Prostate gland (tissue), 2 donors: ENCODE data around the gene SLITRK1. TPM values are rescaled to one million over a fixed set of nuclear protein-coding genes. Genes with fewer than 3 reads are reported as not detected.

Source experiments
- DNase-seq: peaks from one replicate; pipeline ENCODE4 v3.0.0-alpha.2; 2019; ENCODE audit warnings: low spot score
- H3K27ac ChIP-seq, 2 donors: fragments of 200-600 bp; sonication (generic); 2 replicates each; pipeline ENCODE4 v1.5.1; 2017 to 2019
- H3K27me3 ChIP-seq: fragments of 200-600 bp; sonication (generic); replicated peaks from 2 replicates; pipeline ENCODE4 v1.5.1; 2019; ENCODE audit not compliant: insufficient read depth
- H3K36me3 ChIP-seq, 2 donors: fragments of 200-600 bp; sonication (generic); 1 replicate in 1 of 2; 2 replicates in 1 of 2; pipeline versions ENCODE4 v1.5.1 to v1.8.1; 2017 to 2019
- H3K4me1 ChIP-seq: fragments of 200-600 bp; sonication (generic); replicated peaks from 2 replicates; pipeline ENCODE4 v1.5.1; 2019
- H3K4me3 ChIP-seq, 2 donors: fragments of 200-600 bp; sonication (generic); 2 replicates each; pipeline ENCODE4 v1.5.1; 2017 to 2019
- H3K9me3 ChIP-seq: fragments of 200-600 bp; sonication (generic); 2 replicates; pipeline ENCODE4 v1.5.1; 2017
- POLR2A ChIP-seq: fragments of 450-650 bp; IDR thresholded peaks from one replicate; pipeline ENCODE4 v1.6.1; 2016; ENCODE audit warnings: antibody characterized with exemption, mild to moderate bottlenecking
- POLR2AphosphoS5 ChIP-seq: sonication (generic); formaldehyde crosslinking; IDR thresholded peaks from one replicate; pipeline ENCODE4 v1.6.1; 2017; ENCODE audit warnings: antibody characterized with exemption
- WGBS: methylation state at CpG from one replicate; pipeline ENCODE4 v1.1.5; 2018; 5-methylcytosine and 5-hydroxymethylcytosine counted together
- intact Hi-C: fragments of 100-400 bp; cut with DNase I; formaldehyde crosslinking; loops from one replicate; pipeline ENCODE4 v1.14.2; 2022
- total RNA-seq, 2 donors: library from RNA; depleted of rRNA; stranded (reverse); fragments of >200 nt; gene quantifications; one replicate each; pipeline ENCODE4 v1.1.0, GENCODE V29; 2016
- TF ChIP-seq, protein P1 (sequence below), 4 experiments: fragments of 200-600 bp in 2 of 4; fragments of 450-650 bp in 2 of 4; sonication (generic) in 2 of 4; IDR thresholded peaks; 1 replicate in 3 of 4; 2 replicates in 1 of 4; pipeline ENCODE4 v1.5.1; 2016 to 2019; ENCODE audit warnings: antibody characterized with exemption in 4 of 4, mild to moderate bottlenecking in 2 of 4, moderate library complexity in 2 of 4

The SLITRK1 gene
- total RNA-seq, 2 donors from 2014 or later = not detected

DNA sequence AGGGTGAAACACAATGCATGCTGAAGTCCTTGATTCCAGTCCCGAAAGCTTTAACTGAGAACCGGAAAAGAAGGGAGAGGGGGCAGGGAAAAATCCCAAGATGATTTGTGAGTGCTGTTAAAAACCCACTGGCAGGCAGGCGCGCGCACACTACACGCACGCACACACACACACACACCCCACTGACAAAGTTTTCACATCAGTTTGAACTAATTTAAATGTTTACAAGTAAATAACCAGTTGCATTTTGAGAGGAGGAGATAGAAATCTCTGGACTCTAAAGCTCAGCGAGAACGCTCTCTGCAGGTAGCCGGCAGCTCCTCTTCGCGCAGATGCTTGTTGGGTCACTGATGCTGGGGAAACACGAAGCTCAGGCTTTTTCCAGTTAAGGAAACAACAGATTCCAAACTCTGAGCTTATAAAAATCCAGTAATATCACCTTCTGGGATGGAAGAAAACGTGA lies 818 bp upstream of the SLITRK1 start:
- intact Hi-C loops = no loop called here

DNA sequence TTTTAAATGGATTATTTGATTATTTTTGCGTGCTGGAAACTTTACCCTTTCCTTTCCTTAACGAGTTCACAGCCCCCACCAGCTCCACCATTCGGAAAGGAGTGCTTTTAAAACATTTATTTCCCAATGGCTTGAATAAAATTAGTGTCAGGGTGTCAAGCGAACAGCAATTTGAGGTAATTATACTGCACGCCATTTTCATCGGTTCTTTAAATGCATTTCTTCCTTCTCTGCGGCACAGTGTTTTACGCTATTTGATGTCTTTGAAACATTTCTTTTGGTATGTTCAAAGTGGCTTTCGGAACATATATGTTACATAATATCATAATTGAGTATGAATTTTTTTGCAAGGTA lies 309 bp upstream of the SLITRK1 start:
- H3K4me3 ChIP-seq = no peak overlapping the region
- TF ChIP-seq, protein P1, sequence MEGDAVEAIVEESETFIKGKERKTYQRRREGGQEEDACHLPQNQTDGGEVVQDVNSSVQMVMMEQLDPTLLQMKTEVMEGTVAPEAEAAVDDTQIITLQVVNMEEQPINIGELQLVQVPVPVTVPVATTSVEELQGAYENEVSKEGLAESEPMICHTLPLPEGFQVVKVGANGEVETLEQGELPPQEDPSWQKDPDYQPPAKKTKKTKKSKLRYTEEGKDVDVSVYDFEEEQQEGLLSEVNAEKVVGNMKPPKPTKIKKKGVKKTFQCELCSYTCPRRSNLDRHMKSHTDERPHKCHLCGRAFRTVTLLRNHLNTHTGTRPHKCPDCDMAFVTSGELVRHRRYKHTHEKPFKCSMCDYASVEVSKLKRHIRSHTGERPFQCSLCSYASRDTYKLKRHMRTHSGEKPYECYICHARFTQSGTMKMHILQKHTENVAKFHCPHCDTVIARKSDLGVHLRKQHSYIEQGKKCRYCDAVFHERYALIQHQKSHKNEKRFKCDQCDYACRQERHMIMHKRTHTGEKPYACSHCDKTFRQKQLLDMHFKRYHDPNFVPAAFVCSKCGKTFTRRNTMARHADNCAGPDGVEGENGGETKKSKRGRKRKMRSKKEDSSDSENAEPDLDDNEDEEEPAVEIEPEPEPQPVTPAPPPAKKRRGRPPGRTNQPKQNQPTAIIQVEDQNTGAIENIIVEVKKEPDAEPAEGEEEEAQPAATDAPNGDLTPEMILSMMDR (IDR thresholded peaks at IDR 0.05) = no peak
- no peak for TF ChIP-seq POLR2A
- TF ChIP-seq POLR2AphosphoS5 = no peak
- DNase-seq = no peak
- H3K4me1 ChIP-seq = no peaks in the 10 kb centered on the region
- H3K36me3 ChIP-seq = no peaks in the 10 kb centered on the region
- H3K27me3 ChIP-seq = peaks cover 14% of the 10 kb centered on the region
- intact Hi-C loops = no loop called here
- no peak overlapping the region for H3K27ac ChIP-seq
- H3K9me3 ChIP-seq = no peaks in the 10 kb centered on the region
- 6% methylated on average over 9 of the region's 9 CpGs for WGBS

More for the DNA sequence above, 818 bp upstream of the SLITRK1 start:
- Histone ChIP-seq H3K27ac (no peak overlapping the region), H3K4me3 (no peak overlapping the region), H3K36me3 (no peaks in the 10 kb centered on the region), H3K27me3 (peaks cover 14% of the 10 kb centered on the region), H3K9me3 (no peaks in the 10 kb centered on the region), H3K4me1 (no peaks in the 10 kb centered on the region)
- TF ChIP-seq, protein P1 (IDR thresholded peaks at IDR 0.05) = no peak
- no peak for TF ChIP-seq POLR2AphosphoS5
- no peak for TF ChIP-seq POLR2A
- DNase-seq = no peak
- 4% methylated on average over 14 of the region's 14 CpGs for WGBS

DNA sequence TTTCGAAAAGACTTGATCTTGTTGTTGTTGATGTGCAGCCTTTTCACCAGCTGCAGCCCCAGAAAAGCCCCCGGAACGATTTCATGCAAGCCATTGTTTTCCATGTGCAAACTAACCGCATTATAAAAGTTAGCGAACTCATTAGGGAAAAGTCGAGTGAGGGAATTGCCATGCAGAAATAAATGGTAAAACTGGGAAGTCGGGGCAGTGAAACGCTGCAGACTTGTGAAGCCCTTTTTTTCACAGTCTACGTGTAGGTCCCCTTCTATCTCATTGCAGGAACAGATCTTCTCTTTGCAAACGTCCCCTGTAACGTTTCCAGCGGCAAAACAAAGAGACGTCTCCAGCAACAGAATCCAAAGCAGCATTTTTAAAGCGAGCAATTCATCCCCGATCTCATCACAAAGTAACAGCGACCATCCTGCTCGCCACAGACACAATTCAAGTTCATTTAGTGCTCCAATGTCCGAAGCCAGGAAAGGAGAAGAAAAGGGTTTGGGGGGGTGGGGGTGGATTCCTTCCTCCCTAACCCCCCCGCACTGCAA lies 1.1 kb downstream of the SLITRK1 start:
- intact Hi-C loops = no loop called here
- WGBS = 2% methylated on average over 19 of the region's 19 CpGs
- Histone ChIP-seq H3K4me1 (no peaks in the 10 kb centered on the region), H3K27ac (no peak overlapping the region), H3K27me3 (peaks cover 14% of the 10 kb centered on the region), H3K9me3 (no peaks in the 10 kb centered on the region), H3K36me3 (no peaks in the 10 kb centered on the region), H3K4me3 (no peak overlapping the region)
- DNase-seq = no peak
- TF ChIP-seq POLR2AphosphoS5 (no peak), POLR2A (no peak)
- TF ChIP-seq, protein P1 (IDR thresholded peaks at IDR 0.05) = no peak

DNA sequence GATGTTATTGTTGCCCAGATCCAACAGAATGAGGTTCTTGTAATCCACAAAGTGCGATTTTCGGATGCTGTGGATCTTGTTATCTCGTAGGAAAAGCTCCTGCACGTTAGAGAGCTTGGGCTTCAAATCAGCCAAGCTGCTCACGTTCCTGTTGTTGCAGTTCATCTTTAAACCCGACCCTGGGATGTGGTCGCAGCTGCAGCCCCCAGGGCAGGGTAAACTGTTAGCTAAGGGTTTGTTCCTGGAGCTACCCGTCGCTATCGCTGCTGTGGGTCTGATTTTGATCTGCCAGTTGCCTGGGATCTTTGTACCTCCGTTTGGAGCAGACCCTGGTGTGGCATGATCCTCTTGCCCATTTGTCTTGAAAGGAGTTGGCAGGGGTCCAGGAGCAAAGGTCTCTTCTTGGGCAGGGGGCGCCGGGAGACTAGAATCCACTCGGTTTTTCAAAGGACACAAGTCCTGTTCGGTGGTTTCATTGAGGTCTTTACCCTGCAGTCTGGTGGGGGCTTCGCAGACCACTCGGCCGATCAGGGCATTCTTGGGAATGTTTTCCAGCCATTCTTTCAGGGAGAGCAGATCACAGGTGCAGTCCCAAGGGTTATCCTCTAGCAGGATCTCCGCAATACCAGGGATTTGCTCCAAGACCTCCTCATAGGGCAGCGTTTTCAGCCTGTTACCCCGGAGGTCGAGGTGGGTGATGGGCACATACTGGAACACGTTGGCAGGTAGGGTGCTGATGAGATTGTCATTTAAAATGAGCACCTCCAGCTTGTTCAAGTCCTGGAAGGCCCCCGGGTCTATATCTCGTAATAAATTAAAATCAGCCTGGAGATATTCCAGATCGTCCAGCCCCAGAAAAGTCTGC lies 1.8 kb downstream of the SLITRK1 start:
- DNase-seq = no peak
- WGBS = 9% methylated on average over 26 of the region's 26 CpGs
- intact Hi-C loops = no loop called here
- Histone ChIP-seq H3K27ac (no peak overlapping the region), H3K4me1 (no peaks in the 10 kb centered on the region), H3K9me3 (no peaks in the 10 kb centered on the region), H3K27me3 (peaks cover 14% of the 10 kb centered on the region), H3K36me3 (no peaks in the 10 kb centered on the region), H3K4me3 (no peak overlapping the region)
- TF ChIP-seq POLR2A = no peak
- TF ChIP-seq, protein P1 (IDR thresholded peaks at IDR 0.05) = no peak
- TF ChIP-seq POLR2AphosphoS5 = no peak
